ENCODE data around the gene TPRG1. TPM values are rescaled to one million over a fixed set of nuclear protein-coding genes. Genes with fewer than 3 reads are reported as not detected.

Gene TPRG1
- total and polyA plus RNA-seq, 2 of the 4 experiments (the other 2 are of a cell fraction) = 0.17 TPM; not detected in 1

DNA sequence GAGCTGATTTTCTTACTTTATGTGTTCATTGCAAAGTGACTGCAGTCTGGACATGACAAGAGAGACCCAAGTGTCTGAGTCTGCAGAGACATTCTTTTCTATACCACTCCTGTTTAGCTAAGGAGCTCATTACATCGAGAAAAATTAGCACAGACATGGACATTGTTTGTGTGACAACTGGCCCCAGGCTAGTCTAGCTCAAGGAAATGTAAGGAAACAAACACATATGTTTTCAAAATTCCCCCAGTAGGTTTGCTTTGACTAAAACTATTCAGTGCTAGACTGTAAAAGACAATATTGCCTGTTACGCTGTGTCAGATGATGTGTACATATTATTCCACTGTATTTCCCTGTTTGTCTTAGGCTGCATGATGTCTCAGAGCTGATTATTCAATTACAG, 40.9 kb downstream of the TPRG1 start:
- H3K4me3 ChIP-seq (ENCODE audit: insufficient read depth, low read depth, low read length) = no peak overlapping the region
- dilution Hi-C loops (cut with HindIII; ENCODE audit: low sequenced_read_pairs, unreplicated experiment) = no loop called here
- DNase-seq = no peak
- H3K23ac ChIP-seq (ENCODE audit: low read depth, low read length) = no peak overlapping the region
- H4K20me1 ChIP-seq (ENCODE audit: insufficient read depth, low read length) = no peaks in the 10 kb centered on the region
- H3K4ac ChIP-seq (ENCODE audit: low read depth, low read length) = no peak overlapping the region
- POLR2A ChIA-PET (ENCODE audit: unreplicated experiment) = no interaction called here
- H2AFZ ChIP-seq (replicated peaks; ENCODE audit: low read length, poor library complexity) = no peak overlapping the region
- WGBS, 2 experiments (ENCODE audit: extremely low coverage in 2 of 2, insufficient read length in 1 of 2) = no CpG with 5 or more reads among the region's 2 CpGs
- H2BK15ac ChIP-seq (ENCODE audit: low read depth, low read length) = no peak overlapping the region
- no peak overlapping the region for H4K91ac ChIP-seq (ENCODE audit: insufficient read depth, low read depth, low read length)
- no peaks in the 10 kb centered on the region for H3K36me3 ChIP-seq (ENCODE audit: control insufficient read depth, insufficient read depth, low read length)
- no peak overlapping the region for H2BK20ac ChIP-seq (ENCODE audit: low read depth, low read length)
- no peaks in the 10 kb centered on the region for H3K9me3 ChIP-seq (ENCODE audit: control insufficient read depth, insufficient read depth, low read length)
- H3K9me1 ChIP-seq (ENCODE audit: insufficient read depth, low read length) = no peaks in the 10 kb centered on the region
- H3K9ac ChIP-seq (ENCODE audit: low read depth, low read length) = no peak overlapping the region
- CTCF ChIA-PET = interaction anchor here (0.6 kb wide), 1 partner anchor 22 kb away, joined by 3 read pairs; no protein-coding TSS in a partner anchor
- no peak for TF ChIP-seq ELK1 (IDR thresholded peaks at IDR 0.05; ENCODE audit: borderline replicate concordance, low read depth, low read length)
- no peak for TF ChIP-seq MXI1 (IDR thresholded peaks at IDR 0.05; ENCODE audit: borderline replicate concordance, low read depth, low read length)
- TF ChIP-seq RAD21 (IDR thresholded peaks at IDR 0.05; ENCODE audit: low read length) = no peak
- no peak for TF ChIP-seq RFX5 (IDR thresholded peaks at IDR 0.05; ENCODE audit: low read depth, low read length)
- TF ChIP-seq USF2 (IDR thresholded peaks at IDR 0.05; ENCODE audit: low read depth, low read length) = no peak
- TF ChIP-seq MAZ (IDR thresholded peaks at IDR 0.05; ENCODE audit: borderline replicate concordance, low read depth, low read length) = no peak
- TF ChIP-seq SMC3 (IDR thresholded peaks at IDR 0.05; ENCODE audit: low read depth, low read length) = no peak
- intact Hi-C loops (cut with micrococcal nuclease) = no loop called here
- no peak overlapping the region for H2AK9ac ChIP-seq (replicated peaks; ENCODE audit: low read depth, low read length, poor library complexity)
- no peak overlapping the region for H3K27ac ChIP-seq (ENCODE audit: insufficient read depth, low read length)
- no peak for ATAC-seq (ENCODE audit: low read depth)
- peaks cover 6% of the 10 kb centered on the region for H3K27me3 ChIP-seq (ENCODE audit: control insufficient read depth, insufficient read depth, low read length)
- no peak overlapping the region for H2BK120ac ChIP-seq (ENCODE audit: low read depth, low read length)
- H3K14ac ChIP-seq (replicated peaks; ENCODE audit: low read depth, low read length) = no peak overlapping the region
- H2AK5ac ChIP-seq (ENCODE audit: low read depth, low read length) = no peak overlapping the region
- H3K4me1 ChIP-seq (ENCODE audit: control insufficient read depth, insufficient read depth, low read length) = no peaks in the 10 kb centered on the region
- H2BK5ac ChIP-seq (ENCODE audit: low read depth, low read length, poor library complexity, severe bottlenecking) = no peak overlapping the region
- no TSS peak for BruUV-seq (replicated peaks)
- H4K8ac ChIP-seq (ENCODE audit: low read depth in 2 of 2, low read length in 2 of 2) = no peak overlapping the region
- in situ Hi-C loops (cut with MboI; ENCODE audit: low sequenced_read_pairs) = no loop called here
- no peak overlapping the region for H3K56ac ChIP-seq (ENCODE audit: extremely low read depth, insufficient read depth, low read length)
- H3K79me1 ChIP-seq (ENCODE audit: low read depth in 1 of 2, low read length in 2 of 2) = no peaks in the 10 kb centered on the region
- H3K18ac ChIP-seq (ENCODE audit: low read depth, low read length) = no peak overlapping the region
- no peak overlapping the region for H4K5ac ChIP-seq (ENCODE audit: low read depth, low read length)
- H3K4me2 ChIP-seq (ENCODE audit: low read depth, low read length) = no peak overlapping the region
